Measurements from ENCODE around the gene MIDN.
A peak's percentile ranks its signal among the peaks of the same experiment; 100 is the strongest.

Gene MIDN

GRCh38 chr19:1287354-1288225, 39.2 kb downstream of the MIDN start:
- TF ChIP-seq POU2F2 (IDR thresholded peaks at IDR 0.05; ENCODE audit: low read depth, low read length), result no peak
- TF ChIP-seq SPI1 (IDR thresholded peaks at IDR 0.05; ENCODE audit: low read depth, low read length), result no peak
- TF ChIP-seq TAF1 (IDR thresholded peaks at IDR 0.05; ENCODE audit: low read depth, low read length), result no peak
- no peak for TF ChIP-seq POLR2A (IDR thresholded peaks at IDR 0.05; ENCODE audit: low read depth, low read length)
- no peak for TF ChIP-seq PAX5 (IDR thresholded peaks at IDR 0.05; ENCODE audit: insufficient read depth, low read length, severe bottlenecking)
- TF ChIP-seq POLR2AphosphoS5 (IDR thresholded peaks at IDR 0.05; ENCODE audit: low read depth, low read length), result no peak
- DNase-seq (ENCODE audit: insufficient read length, low spot score) (no peak), FAIRE-seq (no peak)

- FAIRE-seq (no peak), DNase-seq (ENCODE audit: insufficient read length, low spot score) (no peak)
- no peak for TF ChIP-seq PAX5 (IDR thresholded peaks at IDR 0.05; ENCODE audit: insufficient read depth, low read length, severe bottlenecking)
- no peak for TF ChIP-seq TAF1 (IDR thresholded peaks at IDR 0.05; ENCODE audit: low read depth, low read length)
- TF ChIP-seq POU2F2 (IDR thresholded peaks at IDR 0.05; ENCODE audit: low read depth, low read length), result no peak
- TF ChIP-seq POLR2AphosphoS5 (IDR thresholded peaks at IDR 0.05; ENCODE audit: low read depth, low read length), result no peak
- no peak for TF ChIP-seq SPI1 (IDR thresholded peaks at IDR 0.05; ENCODE audit: low read depth, low read length)
- no peak for TF ChIP-seq POLR2A (IDR thresholded peaks at IDR 0.05; ENCODE audit: low read depth, low read length)
These were observed 39.8 kb downstream of the MIDN start for GRCh38 chr19:1288226-1288612.

- DNase-seq (ENCODE audit: insufficient read length, low spot score) (no peak), FAIRE-seq (no peak)
- TF ChIP-seq TAF1 (IDR thresholded peaks at IDR 0.05; ENCODE audit: low read depth, low read length), result no peak
- TF ChIP-seq POLR2A (IDR thresholded peaks at IDR 0.05; ENCODE audit: low read depth, low read length), result no peak
- TF ChIP-seq POLR2AphosphoS5 (IDR thresholded peaks at IDR 0.05; ENCODE audit: low read depth, low read length), result no peak
- no peak for TF ChIP-seq POU2F2 (IDR thresholded peaks at IDR 0.05; ENCODE audit: low read depth, low read length)
- TF ChIP-seq SPI1 (IDR thresholded peaks at IDR 0.05; ENCODE audit: low read depth, low read length), result no peak
- TF ChIP-seq PAX5 (IDR thresholded peaks at IDR 0.05; ENCODE audit: insufficient read depth, low read length, severe bottlenecking), result no peak
These were observed 40.7 kb downstream of the MIDN start for GRCh38 chr19:1288833-1289685.

- no peak for FAIRE-seq
- no peak for DNase-seq (ENCODE audit: insufficient read length, low spot score)
- TF ChIP-seq POLR2AphosphoS5 (IDR thresholded peaks at IDR 0.05; ENCODE audit: low read depth, low read length) (no peak), PAX5 (IDR thresholded peaks at IDR 0.05; ENCODE audit: insufficient read depth, low read length, severe bottlenecking) (no peak), POU2F2 (IDR thresholded peaks at IDR 0.05; ENCODE audit: low read depth, low read length) (no peak), SPI1 (IDR thresholded peaks at IDR 0.05; ENCODE audit: low read depth, low read length) (no peak), TAF1 (IDR thresholded peaks at IDR 0.05; ENCODE audit: low read depth, low read length) (no peak), POLR2A (IDR thresholded peaks at IDR 0.05; ENCODE audit: low read depth, low read length) (no peak)
These were observed 41.3 kb downstream of the MIDN start for GRCh38 chr19:1289686-1290025.

GRCh38 chr19:1290196-1290702, 41.9 kb downstream of the MIDN start:
- TF ChIP-seq PAX5 (IDR thresholded peaks at IDR 0.05; ENCODE audit: insufficient read depth, low read length, severe bottlenecking), result no peak
- TF ChIP-seq TAF1 (IDR thresholded peaks at IDR 0.05; ENCODE audit: low read depth, low read length), result no peak
- TF ChIP-seq POLR2A (IDR thresholded peaks at IDR 0.05; ENCODE audit: low read depth, low read length), result no peak
- no peak for TF ChIP-seq POU2F2 (IDR thresholded peaks at IDR 0.05; ENCODE audit: low read depth, low read length)
- no peak for TF ChIP-seq POLR2AphosphoS5 (IDR thresholded peaks at IDR 0.05; ENCODE audit: low read depth, low read length)
- no peak for TF ChIP-seq SPI1 (IDR thresholded peaks at IDR 0.05; ENCODE audit: low read depth, low read length)
- FAIRE-seq (no peak), DNase-seq (ENCODE audit: insufficient read length, low spot score) (no peak)

GRCh38 chr19:1290703-1291651, 42.6 kb downstream of the MIDN start:
- TF ChIP-seq SPI1 (IDR thresholded peaks at IDR 0.05; ENCODE audit: low read depth, low read length), result no peak
- no peak for TF ChIP-seq PAX5 (IDR thresholded peaks at IDR 0.05; ENCODE audit: insufficient read depth, low read length, severe bottlenecking)
- no peak for TF ChIP-seq TAF1 (IDR thresholded peaks at IDR 0.05; ENCODE audit: low read depth, low read length)
- no peak for TF ChIP-seq POU2F2 (IDR thresholded peaks at IDR 0.05; ENCODE audit: low read depth, low read length)
- no peak for TF ChIP-seq POLR2A (IDR thresholded peaks at IDR 0.05; ENCODE audit: low read depth, low read length)
- TF ChIP-seq POLR2AphosphoS5 (IDR thresholded peaks at IDR 0.05; ENCODE audit: low read depth, low read length), result no peak
- FAIRE-seq (no peak), DNase-seq (ENCODE audit: insufficient read length, low spot score) (no peak)

GRCh38 chr19:1291761-1292418, 43.5 kb downstream of the MIDN start:
- TF ChIP-seq SPI1 (IDR thresholded peaks at IDR 0.05; ENCODE audit: low read depth, low read length) (no peak), POU2F2 (IDR thresholded peaks at IDR 0.05; ENCODE audit: low read depth, low read length) (peak; percentile 92)
- DNase-seq (ENCODE audit: insufficient read length, low spot score) (no peak), FAIRE-seq (peak; percentile 20)

- FAIRE-seq, result no peak
- no peak for DNase-seq (ENCODE audit: insufficient read length, low spot score)
- TF ChIP-seq POLR2AphosphoS5 (IDR thresholded peaks at IDR 0.05; ENCODE audit: low read depth, low read length) (no peak), PAX5 (IDR thresholded peaks at IDR 0.05; ENCODE audit: insufficient read depth, low read length, severe bottlenecking) (no peak), TAF1 (IDR thresholded peaks at IDR 0.05; ENCODE audit: low read depth, low read length) (no peak), POU2F2 (IDR thresholded peaks at IDR 0.05; ENCODE audit: low read depth, low read length) (no peak), POLR2A (IDR thresholded peaks at IDR 0.05; ENCODE audit: low read depth, low read length) (no peak), SPI1 (IDR thresholded peaks at IDR 0.05; ENCODE audit: low read depth, low read length) (no peak)
These were observed 44.2 kb downstream of the MIDN start for GRCh38 chr19:1292419-1293151.

All from GM12891 (cell line).